HL-60 (cell line): ENCODE data around the gene GPD1L.
A peak's percentile ranks its signal among the peaks of the same experiment; 100 is the strongest.

ENCODE experiments used
- DNase-seq, 2 experiments: peaks; one replicate each; pipeline ENCODE4 v3.0.0-alpha.2; 2010 to 2020; ENCODE audit warnings: low read depth in 1 of 2, low spot score in 1 of 2
- H3K27ac ChIP-seq: fragments of 250-450 bp; sonication (Bioruptor Pico); replicated peaks from 2 replicates; pipeline ENCODE4 v1.5.1; 2020; ENCODE audit warnings: mild to moderate bottlenecking, moderate library complexity
- H3K27me3 ChIP-seq: fragments of 250-450 bp; sonication (Bioruptor Pico); 2 replicates; pipeline ENCODE4 v1.5.1; 2021; ENCODE audit warnings: mild to moderate bottlenecking, moderate library complexity; ENCODE audit not compliant: insufficient read depth, poor library complexity, severe bottlenecking
- H3K4me3 ChIP-seq: replicated peaks from 2 replicates; pipeline ENCODE4 v1.5.1; 2011; ENCODE audit warnings: mild to moderate bottlenecking, control low read depth, low read length; ENCODE audit not compliant: insufficient read depth
- GABPA ChIP-seq: IDR thresholded peaks from 2 replicates; pipeline ENCODE4 v1.6.1; 2012; ENCODE audit warnings: low read depth
- POLR2AphosphoS5 ChIP-seq: IDR thresholded peaks from 2 replicates; pipeline ENCODE4 v1.6.1; 2012; ENCODE audit warnings: low read depth
- REST ChIP-seq: IDR thresholded peaks from 2 replicates; pipeline ENCODE4 v1.6.1; 2012; ENCODE audit warnings: low read depth; ENCODE audit not compliant: insufficient replicate concordance
- SPI1 ChIP-seq: IDR thresholded peaks from 2 replicates; pipeline ENCODE4 v1.6.1; 2012; ENCODE audit warnings: low read depth, mild to moderate bottlenecking, borderline replicate concordance
- TF ChIP-seq, protein P1 (sequence below): IDR thresholded peaks from one replicate; pipeline ENCODE4 v1.5.1; 2011; ENCODE audit warnings: low read length, control low read depth, inconsistent platforms; ENCODE audit not compliant: insufficient read depth

GPD1L gene

DNA sequence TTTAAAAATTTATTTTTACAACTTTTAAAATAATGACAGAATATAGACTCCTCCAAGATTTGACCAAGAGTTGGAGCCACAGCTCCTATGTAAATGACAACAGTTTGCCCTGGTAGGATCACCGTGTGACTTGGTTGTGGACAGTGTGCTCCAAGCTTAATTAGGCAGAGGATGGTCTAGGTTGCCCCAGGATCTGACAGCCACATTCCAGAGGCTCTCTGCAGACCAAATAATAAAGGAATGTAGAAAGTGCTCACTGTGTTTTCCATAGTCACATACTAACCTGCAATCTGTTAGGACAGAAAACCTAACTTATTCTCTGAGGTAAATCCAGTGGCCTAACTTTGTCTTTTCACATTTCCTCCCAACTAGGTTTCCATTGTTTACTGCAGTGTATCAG, 59.0 kb downstream of the GPD1L start:
- DNase-seq = no peak
- Histone ChIP-seq H3K27me3 (no peaks in the 10 kb centered on the region), H3K27ac (no peak overlapping the region), H3K4me3 (no peak overlapping the region)
- TF ChIP-seq GABPA = no peak
- no peak for TF ChIP-seq POLR2AphosphoS5
- TF ChIP-seq REST = no peak
- TF ChIP-seq, protein P1, sequence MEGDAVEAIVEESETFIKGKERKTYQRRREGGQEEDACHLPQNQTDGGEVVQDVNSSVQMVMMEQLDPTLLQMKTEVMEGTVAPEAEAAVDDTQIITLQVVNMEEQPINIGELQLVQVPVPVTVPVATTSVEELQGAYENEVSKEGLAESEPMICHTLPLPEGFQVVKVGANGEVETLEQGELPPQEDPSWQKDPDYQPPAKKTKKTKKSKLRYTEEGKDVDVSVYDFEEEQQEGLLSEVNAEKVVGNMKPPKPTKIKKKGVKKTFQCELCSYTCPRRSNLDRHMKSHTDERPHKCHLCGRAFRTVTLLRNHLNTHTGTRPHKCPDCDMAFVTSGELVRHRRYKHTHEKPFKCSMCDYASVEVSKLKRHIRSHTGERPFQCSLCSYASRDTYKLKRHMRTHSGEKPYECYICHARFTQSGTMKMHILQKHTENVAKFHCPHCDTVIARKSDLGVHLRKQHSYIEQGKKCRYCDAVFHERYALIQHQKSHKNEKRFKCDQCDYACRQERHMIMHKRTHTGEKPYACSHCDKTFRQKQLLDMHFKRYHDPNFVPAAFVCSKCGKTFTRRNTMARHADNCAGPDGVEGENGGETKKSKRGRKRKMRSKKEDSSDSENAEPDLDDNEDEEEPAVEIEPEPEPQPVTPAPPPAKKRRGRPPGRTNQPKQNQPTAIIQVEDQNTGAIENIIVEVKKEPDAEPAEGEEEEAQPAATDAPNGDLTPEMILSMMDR = no peak
- no peak for TF ChIP-seq SPI1

GRCh38 chr3:32166654-32167053, 60.2 kb downstream of the GPD1L start:
- no peak overlapping the region for H3K27ac ChIP-seq
- DNase-seq = no peak
- no peaks in the 10 kb centered on the region for H3K27me3 ChIP-seq
- no peak overlapping the region for H3K4me3 ChIP-seq
- TF ChIP-seq, protein P1 = no peak

GRCh38 chr3:32172420-32172819, 66.0 kb downstream of the GPD1L start:
- no peak for DNase-seq
- TF ChIP-seq REST = no peak
- TF ChIP-seq GABPA = no peak
- TF ChIP-seq, protein P1 = no peak
- TF ChIP-seq SPI1 = no peak
- no peak for TF ChIP-seq POLR2AphosphoS5
- Histone ChIP-seq H3K4me3 (no peak overlapping the region), H3K27me3 (no peaks in the 10 kb centered on the region), H3K27ac (no peak overlapping the region)

DNA sequence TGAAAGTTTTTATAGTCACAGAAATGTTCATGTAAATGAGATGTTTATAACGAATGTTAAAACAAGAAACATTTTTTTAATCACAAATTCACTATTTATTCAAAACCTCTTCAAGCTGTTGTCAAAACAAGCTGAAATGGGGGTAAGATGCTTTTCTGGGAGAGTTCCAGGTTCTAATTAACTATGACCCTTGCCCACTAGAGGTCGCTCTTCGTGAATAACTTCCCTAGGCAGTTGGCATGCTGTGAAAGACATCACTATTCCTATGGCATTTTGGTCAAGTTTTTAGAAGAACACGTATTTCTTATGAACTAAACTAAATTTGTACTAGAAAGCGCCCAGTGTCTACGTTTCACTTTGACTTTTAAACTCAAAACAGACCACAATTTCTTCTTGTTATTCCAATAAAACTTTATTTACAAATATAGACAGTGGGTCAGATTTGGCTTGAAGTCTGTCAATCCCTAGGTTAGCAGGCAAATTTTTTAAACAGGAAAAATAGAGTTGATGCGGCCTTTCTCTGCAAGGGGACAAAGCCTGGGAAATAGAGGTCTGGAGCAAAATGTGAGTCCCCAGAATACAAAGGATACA, 69.3 kb downstream of the GPD1L start:
- Histone ChIP-seq H3K4me3 (no peak overlapping the region), H3K27ac (no peak overlapping the region), H3K27me3 (no peaks in the 10 kb centered on the region)
- peak; percentile 56 to 59 for DNase-seq
- TF ChIP-seq GABPA (no peak), SPI1 (no peak)
- TF ChIP-seq, protein P1 = peak; percentile 45
